ENCODE data around the gene SYNJ1.
A peak's percentile ranks its signal among the peaks of the same experiment; 100 is the strongest.
"Not testable (repeated sequence)": the region's sequence is repeated elsewhere in the genome, so short reads cannot be mapped to it uniquely, and the experiment has no call there.

SYNJ1 gene

DNA sequence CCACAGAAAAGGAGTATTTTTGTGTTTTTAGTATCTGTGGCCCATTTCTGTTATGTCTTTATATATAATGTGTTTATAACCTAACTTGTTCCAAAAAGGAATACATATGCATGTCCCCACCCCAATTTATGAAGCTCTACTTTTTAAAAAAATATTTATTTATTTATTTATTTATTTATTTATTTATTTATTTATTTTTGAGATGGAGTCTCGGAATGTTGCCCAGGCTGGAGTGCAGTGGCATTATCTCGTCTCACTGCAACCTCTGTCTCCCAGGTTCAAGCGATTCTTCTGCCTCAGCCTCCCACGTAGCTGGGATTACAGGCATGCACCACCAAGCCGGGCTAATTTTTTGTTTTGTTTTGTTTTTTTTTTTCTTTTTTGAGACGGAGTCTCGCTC lies 32.3 kb downstream of the SYNJ1 start:
- DNase-seq (ENCODE audit: low read depth), result not testable (repeated sequence)

DNA sequence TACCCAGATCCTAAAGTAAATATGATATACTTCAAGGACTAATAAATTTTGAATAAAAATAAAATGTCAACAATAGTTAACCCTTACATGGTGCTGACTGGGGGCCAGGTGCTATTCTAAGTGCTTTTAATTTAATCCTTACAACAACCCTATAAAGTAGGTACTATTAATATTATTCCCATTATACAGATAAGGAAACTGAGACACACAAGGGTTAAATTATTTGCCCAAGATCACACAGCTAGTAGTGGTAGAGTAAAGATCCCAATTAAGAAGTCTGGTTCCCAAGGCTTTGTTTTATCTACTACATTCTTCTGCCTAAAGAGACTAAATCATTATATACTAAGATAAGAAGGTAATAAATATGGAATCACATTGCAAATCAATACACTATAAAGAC lies 34.2 kb downstream of the SYNJ1 start:
- no peak for DNase-seq (ENCODE audit: low read depth)

DNA sequence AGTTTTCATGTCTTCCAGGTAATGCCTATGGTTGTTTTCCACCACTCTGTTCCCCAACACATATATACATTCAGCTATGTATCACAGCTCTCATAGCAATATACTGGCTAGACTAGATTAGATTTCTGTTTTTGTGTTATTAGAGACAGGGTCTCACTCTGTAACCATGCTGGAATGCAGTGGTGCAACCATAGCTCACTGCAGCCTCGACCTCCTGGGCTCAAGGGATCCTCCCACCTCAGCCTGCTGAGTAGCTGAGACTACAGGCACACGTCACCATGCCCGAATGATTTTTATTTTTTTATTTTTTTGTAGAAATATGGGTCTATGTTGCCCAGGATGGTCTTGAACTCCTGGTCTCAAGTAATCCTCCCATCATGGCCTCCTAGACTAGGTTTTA lies 37.7 kb downstream of the SYNJ1 start:
- no peak for DNase-seq (ENCODE audit: low read depth)

DNA sequence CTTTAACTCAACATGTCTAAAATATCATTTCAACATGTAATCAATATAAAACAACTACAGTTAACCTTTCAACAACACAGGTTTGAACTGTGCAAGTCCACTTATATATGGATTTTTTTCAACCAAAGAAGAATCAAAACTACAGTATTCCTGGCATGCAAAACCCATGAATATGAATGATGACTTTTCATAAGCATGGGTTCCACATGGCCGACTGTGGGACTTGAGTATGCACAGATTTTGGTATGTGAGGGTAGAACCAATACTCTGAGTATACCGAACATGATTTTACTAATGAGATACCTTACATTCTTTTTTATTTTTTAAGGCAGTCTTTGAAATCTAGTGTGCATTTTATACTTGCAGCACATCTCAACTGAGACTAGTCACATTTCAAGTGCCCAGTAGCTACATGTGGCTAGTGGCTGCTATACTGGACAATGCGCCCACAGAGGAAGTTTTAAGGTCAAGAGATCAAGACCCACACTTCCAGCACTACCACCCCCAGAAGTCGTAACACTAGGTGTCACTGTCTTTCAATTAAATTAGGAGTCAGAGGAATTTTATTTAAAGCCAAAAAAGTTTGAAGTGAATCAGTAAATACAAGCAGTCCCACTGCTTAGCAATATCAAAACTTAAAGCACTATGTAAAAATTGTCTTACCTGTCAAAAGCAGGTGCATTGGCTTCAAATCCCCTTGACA lies 40.0 kb downstream of the SYNJ1 start:
- no peak for DNase-seq (ENCODE audit: low read depth)

DNA sequence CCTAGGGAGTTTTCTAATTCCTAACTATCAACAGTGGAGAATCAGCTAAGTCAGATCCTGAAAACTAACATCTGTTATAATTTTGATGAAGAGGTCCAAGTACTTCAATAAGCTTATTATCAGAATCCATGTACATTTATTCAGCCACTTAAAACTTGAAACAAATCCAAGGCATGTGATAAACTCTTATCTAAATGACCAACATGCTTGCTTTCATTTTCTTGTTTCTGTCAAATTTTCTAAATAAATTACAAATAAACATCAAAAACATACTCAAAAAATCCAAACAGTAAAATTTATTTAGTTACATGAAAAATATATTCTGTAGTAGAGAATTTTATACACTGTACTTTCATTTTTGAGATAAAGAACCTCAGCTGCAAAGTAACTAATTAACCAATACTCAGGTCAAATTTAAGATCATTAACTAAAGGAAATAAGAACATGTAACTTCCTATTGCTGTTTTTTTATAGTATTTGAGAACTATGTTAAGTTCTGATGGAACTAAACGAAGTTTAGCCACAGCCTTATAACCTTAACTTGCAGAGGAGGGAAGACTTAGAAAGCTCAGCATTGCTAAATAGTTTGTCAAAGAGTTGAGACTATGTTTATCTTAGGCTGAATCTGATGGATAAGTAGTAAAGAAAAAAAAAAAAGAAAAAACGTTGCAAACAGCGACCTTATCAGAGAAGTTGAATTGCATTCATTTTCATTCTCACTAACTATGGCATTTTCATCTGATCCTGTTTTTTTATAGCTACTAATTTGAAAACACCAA lies 44.9 kb downstream of the SYNJ1 start:
- no peak for DNase-seq (ENCODE audit: low read depth)

DNA sequence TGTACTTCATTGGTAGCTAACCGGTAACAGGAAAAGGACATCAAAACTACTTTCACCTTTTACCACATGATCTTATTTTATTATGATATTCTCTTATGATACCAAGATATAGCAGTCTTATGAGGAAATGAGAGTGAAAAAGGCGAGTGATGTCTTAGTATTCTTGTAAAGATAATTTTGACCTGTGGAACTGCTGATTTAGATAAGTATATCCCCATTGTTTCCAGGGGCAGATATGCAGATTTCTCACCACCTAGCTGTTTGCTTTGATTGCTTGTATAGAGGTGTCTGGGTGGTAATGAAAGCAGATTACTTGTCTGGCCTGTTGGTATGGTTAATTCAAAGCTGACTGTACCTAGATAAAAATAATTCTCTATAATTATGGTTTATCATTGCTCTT lies 53.1 kb downstream of the SYNJ1 start:
- no peak for DNase-seq (ENCODE audit: low read depth)

DNA sequence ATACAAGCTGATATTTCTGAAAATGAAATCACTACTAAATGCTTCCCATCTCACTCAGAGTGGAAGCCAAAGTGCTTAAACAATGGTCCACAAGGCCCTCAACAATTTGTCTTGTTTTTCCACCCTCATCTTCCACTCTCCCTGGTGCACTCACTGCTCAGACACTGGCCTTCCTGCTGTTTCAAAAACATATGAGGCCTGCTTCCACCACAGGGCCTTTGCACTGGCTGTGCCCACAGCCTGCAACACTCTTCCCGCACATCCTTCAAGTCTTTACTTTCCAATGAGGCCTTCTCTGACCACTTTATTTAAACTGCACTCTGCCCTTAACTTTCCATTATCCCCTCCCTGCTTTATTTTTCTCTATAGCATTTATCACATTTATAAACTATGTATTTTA lies 53.8 kb downstream of the SYNJ1 start:
- DNase-seq (ENCODE audit: low read depth), result no peak

DNA sequence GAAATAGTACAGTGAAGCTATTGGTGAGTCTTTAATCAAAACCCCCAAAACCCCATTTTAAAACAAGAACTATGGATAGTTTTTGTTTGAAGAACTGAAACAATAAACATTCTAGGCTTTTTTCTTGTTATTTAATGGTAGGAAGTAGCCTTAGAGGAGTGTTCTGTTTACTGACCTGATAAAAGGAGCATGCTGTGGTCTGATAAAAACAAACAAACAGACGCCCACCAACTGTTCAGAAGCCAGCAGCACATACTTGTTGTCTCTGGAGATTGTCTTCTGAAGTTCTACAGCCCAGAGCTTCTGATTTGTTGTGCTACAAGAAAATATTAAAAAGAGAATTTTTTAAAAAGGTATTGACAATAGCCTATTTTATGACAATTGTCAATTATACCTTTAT lies 61.6 kb downstream of the SYNJ1 start:
- DNase-seq (ENCODE audit: low read depth), result no peak

DNA sequence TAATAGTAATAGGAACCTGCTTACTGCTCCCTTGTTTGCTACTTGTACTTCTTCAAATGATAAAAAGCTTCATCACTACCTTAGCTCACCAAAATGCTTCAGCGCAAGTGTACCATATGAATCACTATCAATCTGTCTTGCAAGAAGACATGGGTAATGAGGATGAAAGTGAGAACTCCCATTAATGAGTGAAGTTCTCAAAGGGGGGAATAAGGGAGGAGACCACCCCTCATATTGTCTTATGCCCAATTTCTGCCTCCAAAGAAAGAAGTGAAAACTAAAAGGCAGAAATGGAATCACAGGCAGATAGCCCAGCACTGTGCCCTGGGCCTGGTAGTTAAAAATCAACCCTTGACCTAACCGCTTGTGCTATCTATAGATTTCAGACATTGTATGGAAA lies 63.7 kb downstream of the SYNJ1 start:
- DNase-seq (ENCODE audit: low read depth), result not testable (repeated sequence)

DNA sequence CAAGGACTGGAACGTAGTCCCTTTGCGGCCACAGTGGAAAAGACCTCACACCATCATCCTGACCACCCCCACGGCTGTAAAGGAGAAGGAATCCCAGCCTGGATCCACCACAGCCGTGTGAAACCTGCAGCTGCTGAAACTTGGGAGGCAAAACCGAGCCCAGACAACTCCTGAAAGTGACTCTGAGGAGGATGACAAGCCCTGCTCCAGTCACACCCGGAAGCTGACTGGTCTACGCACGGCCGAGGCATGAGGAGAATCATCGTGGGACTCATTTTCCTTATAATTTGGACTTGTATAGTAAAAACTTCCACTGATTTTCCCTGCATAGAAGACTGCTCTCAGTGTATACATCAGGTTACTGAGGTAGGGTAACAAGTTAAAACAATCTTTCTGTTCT lies 65.8 kb downstream of the SYNJ1 start:
- not testable (repeated sequence) for DNase-seq (ENCODE audit: low read depth)

DNA sequence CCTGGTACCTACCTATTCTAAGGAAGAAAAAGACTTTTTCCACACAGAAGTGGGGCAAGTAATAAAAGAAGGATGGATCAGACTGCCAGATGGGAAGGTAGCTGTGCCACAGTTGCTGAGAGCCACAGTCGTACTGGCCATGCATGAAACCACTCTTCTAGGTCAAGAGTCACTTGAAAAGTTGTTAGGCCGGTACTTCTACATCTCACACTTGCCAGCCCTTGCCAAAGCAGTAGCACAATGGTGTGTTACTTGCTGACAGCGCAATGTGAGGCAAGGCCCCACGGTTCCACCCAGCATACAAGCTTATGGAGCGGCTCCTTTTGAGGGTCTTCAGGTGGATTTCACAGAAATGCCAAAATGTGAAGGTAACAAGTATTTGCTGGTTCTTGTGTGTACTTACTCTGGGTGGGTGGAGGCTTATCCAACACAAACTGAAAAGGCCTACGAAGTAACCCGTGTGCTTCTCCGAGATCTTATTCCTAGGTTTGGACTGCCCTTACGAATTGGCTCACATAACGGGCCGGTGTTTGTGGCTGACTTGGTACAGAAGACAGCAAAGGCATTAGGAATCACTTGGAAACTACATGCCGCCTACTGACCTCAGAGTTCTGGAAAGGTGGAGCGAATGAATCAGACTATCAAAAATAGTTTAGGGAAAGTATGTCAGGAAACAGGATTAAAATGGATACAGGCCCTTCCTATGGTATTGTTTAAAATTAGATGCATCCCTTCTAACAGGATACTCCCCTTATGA lies 66.6 kb downstream of the SYNJ1 start:
- DNase-seq (ENCODE audit: low read depth), result not testable (repeated sequence)

DNA sequence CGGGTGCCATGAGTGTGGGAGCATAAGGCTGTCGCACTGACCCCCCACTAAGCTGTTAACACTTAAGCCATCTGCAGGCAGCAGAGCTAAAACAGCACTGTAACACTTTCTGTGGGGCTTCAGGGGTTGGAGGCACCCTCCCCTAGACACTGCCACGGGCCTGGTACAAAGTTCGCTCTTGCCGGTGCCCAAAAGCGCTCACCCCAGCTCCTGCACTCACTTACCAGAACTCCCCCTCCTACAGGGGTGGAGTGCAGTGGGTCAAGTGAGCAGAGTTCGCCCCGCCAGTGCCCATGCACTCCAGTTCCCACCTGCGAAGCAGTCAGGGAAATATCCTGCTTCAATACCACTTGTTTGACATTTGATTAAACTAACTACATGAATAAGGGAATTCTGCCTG lies 69.3 kb downstream of the SYNJ1 start:
- no peak for DNase-seq (ENCODE audit: low read depth)

DNA sequence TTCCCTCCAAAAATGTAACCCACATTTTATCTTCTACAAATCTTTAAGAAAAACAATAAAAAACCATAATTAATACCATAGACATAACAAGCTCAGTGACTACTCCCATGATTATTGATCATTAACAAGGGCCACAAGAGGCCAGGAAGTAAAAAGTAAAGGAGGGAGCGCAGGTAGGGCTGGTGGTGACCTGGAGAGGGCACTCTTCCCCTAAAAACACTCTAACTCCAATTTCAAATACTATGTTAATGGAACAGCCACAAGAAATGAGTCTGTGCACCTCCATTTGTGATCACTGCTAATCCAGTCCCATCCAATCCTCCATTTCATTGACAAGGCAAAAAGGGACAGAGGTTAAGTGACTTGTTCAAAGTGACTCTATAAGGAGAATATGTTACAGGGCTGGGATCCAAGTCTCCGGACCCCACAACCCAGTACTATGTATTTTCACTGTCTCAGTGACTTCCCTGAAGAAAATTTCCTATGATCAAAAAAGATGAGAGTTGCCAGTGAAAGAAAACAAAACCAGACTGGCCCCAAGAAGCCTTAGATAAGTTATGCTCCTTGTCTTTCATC lies 74.4 kb downstream of the SYNJ1 start:
- no peak for DNase-seq (ENCODE audit: low read depth)

DNA sequence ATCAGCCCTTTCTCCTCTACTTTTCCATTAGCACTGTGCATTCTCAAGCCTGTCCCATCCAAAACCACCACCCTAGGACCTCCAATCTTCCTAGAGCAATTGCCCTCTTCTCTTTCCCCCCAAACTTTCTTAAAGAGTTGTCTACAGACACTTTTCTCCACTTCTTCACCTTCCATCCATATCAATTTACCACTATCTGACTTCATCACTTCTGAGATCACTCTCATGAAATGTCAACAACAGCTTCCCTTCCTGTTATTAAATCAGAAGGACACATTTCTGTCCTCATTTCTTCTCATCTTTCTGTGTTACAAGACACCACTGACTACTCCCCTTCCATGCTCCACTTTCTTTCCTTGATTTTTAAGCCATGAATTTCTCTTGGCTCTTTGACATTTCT lies 79.6 kb downstream of the SYNJ1 start:
- no peak for DNase-seq (ENCODE audit: low read depth)

DNA sequence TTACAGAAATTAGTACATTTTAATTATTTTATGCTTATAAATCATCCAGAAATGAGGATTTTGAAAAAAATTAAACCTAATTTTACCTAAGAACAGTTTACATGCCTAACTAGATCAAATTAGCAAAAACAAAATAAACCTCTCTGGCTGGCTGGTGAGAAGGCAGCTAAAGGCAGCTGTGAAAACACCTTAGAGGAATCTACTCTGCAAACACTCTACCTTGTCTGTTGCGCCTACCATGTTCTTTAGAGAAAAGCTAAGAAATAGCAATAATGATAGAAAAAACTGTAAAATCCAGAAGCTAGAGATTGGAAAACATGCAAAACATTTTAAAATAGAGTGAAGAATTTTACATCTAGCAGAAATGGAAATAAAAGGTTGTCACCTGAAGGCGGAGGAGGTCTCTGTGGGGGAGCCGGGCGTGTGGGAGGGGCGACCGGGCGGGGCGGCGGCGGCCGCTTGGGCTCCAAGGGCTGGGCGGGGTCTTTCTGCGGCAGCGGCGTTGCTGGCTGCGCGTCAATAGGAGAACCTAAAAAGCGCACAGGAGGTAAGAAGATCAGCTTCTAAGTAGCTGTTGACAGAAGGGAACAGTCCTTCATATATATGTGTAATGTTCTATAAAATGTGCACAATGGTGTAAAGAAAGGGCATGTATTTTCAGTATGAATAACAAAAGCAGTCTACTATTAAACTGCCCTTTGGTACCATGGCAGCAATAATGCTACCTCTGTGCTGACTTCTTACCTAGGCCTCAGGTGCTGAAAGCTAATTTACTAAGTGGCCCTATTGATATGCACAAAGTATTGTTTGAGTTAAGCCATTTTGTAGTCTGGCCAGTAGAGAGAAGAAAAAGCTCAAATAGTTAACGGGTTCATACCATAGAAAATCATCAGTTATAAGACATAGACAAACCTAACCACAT lies 82.3 kb downstream of the SYNJ1 start:
- no peak for DNase-seq (ENCODE audit: low read depth)

DNA sequence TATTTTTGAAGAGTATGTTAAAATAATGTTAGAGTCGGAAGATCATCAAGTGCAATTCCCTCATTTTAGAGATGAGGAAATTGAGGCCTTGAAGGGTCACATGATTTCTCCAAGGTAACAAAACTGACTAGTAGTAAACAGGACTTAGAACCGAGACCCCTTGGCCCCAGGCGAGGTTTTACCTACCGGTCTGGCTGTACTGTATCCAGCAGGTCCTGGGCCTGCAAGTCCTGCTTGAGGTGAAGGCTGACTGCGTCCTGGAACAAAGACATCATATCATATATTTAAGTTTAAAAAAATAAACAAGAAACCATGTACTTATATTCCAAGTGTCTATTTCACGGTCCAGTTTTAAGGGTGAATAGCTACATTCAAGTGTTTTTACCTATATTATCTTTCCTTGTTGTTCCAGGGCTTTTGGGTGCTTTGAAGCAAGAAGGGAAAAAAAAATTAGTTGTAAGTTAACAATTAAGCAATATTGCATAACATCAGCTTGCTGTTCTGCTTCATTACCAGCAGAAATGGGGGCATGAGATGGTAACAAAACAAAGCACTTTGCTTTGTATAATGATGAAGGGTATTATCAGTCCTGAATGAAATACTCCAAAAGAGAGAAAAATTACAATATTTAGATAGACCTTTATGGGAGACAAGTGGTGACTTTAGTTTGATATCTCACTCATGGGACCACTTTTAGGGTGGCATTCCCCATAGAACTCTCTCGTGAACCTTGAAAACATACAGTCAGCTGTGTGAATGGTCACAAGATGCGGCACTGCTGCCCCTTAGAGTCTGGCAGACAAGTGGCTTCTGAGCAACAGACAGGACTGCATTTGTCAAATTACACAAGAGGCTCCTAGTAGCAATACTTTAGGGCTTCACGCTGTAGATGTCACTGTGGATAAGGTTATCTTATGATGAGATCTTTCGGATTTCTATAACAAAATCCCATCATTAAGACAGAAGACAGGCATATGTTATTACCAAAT lies 85.8 kb downstream of the SYNJ1 start:
- no peak for DNase-seq (ENCODE audit: low read depth)

DNA sequence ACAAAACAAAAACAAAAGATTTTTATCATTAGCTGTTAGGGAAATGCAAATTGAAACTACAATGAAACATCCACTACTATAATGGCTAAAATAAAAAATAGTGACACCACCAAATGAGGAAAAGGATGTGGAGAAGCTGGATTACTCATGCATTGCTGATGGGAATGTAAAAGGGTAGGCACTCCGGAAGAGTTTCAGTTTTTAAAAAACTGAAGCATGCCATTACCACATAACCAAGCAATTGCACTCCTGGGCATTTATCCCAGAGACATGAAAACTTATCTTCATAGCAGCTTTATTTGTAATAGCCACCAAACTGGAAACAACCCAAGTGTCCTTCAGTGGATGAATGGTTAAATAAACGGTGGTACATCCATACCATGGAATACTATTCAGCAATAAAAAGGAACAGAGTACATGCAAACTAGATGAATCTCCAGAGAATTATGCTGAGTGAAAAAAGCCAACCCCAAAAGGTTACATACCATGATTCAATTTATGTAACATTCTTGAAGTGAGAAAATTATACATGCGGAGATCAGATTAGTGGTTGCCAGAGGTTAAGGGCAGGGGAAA lies 101.1 kb downstream of the SYNJ1 start:
- DNase-seq (ENCODE audit: low read depth), result peak; percentile 77

DNA sequence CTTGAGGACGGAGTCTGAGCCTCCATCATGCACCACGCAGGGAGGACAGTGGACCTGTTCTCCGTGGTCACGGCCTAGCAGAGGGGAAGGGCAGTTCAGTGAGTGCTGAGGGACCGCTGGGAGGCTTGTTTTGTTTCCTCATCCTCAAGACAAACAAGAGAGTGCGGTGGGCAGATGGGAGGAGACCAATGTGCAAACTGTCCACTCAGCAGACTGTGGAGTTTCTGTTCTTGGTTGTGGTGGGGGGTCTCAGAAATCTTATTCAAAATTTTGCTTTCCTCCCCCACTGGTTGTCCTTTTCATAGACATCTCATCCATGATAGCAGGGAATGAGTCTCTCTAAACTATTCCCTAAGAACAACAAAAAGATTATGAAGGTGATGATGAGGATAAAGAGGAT lies 109.6 kb downstream of the SYNJ1 start:
- not testable (repeated sequence) for DNase-seq (ENCODE audit: low read depth)

DNA sequence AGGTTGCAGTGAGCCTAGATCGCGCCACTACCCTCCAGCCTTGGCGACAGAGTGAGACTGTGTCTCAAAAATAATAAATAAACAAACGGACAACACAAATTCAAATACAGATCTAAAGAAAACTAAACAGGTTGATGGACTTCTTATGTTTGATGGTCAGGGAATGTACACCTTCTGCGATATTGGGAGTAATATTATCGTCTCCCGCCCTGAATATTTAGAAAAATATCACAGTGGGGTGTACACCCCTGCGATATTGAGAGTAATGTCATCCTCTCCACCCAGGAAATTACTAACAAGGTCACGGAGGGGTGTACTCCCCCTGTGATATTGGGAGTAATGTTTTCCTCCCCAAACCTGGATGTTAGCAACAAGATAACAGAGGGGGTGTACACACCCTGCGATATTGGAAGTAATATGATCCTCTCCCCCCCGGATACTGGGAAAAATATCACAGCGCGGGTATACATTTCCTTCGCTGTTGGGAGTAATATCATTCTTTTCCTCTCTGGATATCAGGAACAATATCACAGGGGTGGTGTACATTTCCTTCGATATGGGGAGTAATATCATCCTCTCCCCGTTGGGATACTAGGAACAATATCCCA lies 114.3 kb downstream of the SYNJ1 start:
- no peak for DNase-seq (ENCODE audit: low read depth)

DNA sequence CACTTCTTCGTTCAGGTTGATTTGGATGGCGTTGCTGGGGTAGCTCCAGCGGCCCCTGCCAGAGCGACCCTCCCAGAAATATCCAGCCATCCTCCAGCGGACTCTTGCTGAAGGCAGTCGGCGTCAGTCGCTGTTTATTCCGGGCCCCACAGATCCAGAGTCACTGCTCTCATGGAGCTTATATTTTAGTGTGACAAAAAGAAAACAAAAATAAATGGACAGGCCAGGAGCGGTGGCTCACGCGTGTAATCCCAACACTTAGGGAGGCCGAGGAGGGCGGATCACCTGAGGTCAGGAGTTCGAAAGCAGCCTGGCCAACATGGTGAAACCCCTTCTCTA lies 114.8 kb downstream of the SYNJ1 start:
- no peak for DNase-seq (ENCODE audit: low read depth)
